Epithelial cell of esophagus (primary cell): Measurements from ENCODE around the gene NRM.

Experiments
- DNase-seq: peaks from one replicate; pipeline ENCODE4 v3.0.0; 2010; ENCODE audit warnings: low read depth
- H3K4me3 ChIP-seq: 2 replicates; pipeline ENCODE4 v1.5.1; 2011; ENCODE audit warnings: mild to moderate bottlenecking, low read length, control low read depth
- CTCF ChIP-seq: IDR thresholded peaks from 2 replicates; pipeline ENCODE4 v1.5.1; 2011; ENCODE audit warnings: low read depth, mild to moderate bottlenecking, low read length, control low read depth, inconsistent platforms; ENCODE audit not compliant: insufficient read depth; ENCODE audit errors: missing control alignments

Gene NRM

GRCh38 chr6:30717129-30717844, 26.5 kb upstream of the NRM start, which contains the start of gene MDC1:
Gene MDC1, minus strand, starts transcription at chr6:30717281. Its CDS starts 2,106 bp downstream, at chr6:30715175.
- H3K4me3 ChIP-seq: peak within 1 kb of the TSS; percentile 78
- peak; percentile 100 for DNase-seq
- TF ChIP-seq CTCF: peak; percentile 37

- DNase-seq: no peak
- H3K4me3 ChIP-seq: peak overlapping the region; percentile 78
- TF ChIP-seq CTCF: no peak
These were observed 26.0 kb upstream of the NRM start for GRCh38 chr6:30716879-30717128.

GRCh38 chr6:30714263-30714662, 23.5 kb upstream of the NRM start:
- DNase-seq: no peak
- no peak for TF ChIP-seq CTCF
- no peak overlapping the region for H3K4me3 ChIP-seq

GRCh38 chr6:30712441-30712945, 21.7 kb upstream of the NRM start:
- H3K4me3 ChIP-seq: no peak overlapping the region
- peak; percentile 57 for DNase-seq
- no peak for TF ChIP-seq CTCF

GRCh38 chr6:30711758-30712380, 21.1 kb upstream of the NRM start:
- no peak for DNase-seq
- no peak overlapping the region for H3K4me3 ChIP-seq
- no peak for TF ChIP-seq CTCF

- TF ChIP-seq CTCF: no peak
- no peak overlapping the region for H3K4me3 ChIP-seq
- no peak for DNase-seq
These were observed 18.5 kb upstream of the NRM start for GRCh38 chr6:30709101-30709868.
